Hematopoietic multipotent progenitor cell treated with erythropoietin and hydrocortisone succinate and interleukin-3 and kit ligand, for 4 days (in vitro differentiated cells): ENCODE measurements around the gene DTX3.
"Not testable (repeated sequence)": the region's sequence is repeated elsewhere in the genome, so short reads cannot be mapped to it uniquely, and the experiment has no call there.

Source experiments
- DNase-seq: peaks from one replicate; pipeline ENCODE4 v3.0.0-alpha.2; 2015

The DTX3 gene

GRCh38 chr12:57584050-57584449, 20.6 kb upstream of the DTX3 start:
- DNase-seq: no peak

DNA sequence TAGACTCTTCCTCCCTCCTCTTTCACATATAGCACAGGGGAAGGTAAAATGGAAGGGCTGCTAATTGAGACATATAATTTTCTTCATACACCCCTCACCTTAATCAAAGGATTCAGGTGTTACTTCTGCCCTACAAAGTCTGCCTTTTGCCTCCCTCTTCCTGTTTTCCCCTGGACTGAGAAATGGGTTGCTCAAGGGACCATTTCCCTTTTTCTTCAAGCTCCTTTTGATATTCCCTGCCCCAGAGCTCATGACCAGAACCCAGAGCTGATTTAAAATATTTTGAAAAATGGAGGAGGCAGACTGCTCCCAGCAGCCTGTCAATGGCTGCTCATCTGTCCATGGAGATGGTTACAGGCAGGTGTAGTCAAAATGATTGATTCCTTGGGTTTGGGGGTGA, 19.9 kb upstream of the DTX3 start:
- no peak for DNase-seq

DNA sequence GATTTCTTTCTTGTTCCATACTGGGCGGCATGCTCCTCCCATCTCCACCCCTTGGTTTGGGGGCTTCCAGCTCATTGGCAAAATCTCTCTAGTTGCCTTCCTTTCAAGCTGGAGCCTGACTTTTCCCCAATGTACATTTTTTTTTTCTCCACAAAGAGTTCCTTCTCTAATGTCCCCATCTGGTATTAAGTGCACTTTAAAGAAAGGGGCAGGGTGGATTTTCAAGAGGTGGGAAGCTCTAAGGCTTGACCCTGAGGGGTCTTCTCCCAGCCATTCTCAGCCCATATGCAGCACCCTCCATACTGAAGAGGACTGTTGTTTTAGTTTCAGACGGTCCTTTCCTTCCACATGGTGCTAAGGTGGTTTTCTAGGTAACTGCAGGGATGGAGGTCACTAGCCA, 19.5 kb upstream of the DTX3 start:
- DNase-seq: no peak

DNA sequence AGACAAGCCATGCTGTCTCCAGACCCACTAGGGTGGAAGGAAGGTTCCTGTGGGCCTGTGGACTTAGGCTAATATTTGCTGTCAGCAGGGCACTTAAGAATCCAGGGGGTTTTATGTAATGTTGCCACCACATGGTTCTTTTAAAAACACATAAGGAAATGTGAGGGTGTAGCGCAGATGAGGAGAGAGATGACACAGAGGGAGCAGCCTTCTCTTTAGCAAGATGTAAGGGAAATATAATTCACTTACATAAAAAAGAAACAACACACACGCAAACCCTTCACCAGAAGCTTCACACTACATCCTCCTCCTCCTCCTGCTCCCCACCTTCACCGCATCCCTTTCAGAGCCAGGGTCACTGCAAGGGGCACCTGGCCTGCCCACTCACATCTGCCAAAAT, 18.5 kb upstream of the DTX3 start:
- no peak for DNase-seq

GRCh38 chr12:57586832-57587429, 17.7 kb upstream of the DTX3 start:
- no peak for DNase-seq

GRCh38 chr12:57588951-57589610, 15.5 kb upstream of the DTX3 start:
- DNase-seq: not testable (repeated sequence)

DNA sequence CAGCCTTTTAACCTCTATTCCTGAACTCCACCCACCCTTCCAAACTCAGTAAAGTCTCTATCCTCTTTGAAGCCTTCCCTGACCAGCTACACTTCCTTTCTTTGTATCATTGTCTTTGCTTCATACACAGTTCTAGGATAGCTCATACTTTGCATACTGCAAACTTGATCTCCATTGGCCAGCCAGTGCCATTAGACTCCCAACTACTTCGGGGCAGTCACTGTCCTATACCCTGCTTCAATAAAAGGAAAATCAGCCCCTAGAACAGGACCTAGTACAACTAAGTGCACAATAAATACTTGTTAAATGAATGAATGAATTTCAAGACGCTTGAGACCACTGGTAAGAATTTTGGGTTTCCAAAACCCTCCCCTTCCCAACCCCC, 14.2 kb upstream of the DTX3 start:
- DNase-seq: no peak

GRCh38 chr12:57590864-57591781, 13.5 kb upstream of the DTX3 start, which contains the start of gene PIP4K2C:
PIP4K2C (plus strand) TSS chr12:57591192; CDS start chr12:57591290, 98 bp downstream.
- DNase-seq: peak; percentile 88

DNA sequence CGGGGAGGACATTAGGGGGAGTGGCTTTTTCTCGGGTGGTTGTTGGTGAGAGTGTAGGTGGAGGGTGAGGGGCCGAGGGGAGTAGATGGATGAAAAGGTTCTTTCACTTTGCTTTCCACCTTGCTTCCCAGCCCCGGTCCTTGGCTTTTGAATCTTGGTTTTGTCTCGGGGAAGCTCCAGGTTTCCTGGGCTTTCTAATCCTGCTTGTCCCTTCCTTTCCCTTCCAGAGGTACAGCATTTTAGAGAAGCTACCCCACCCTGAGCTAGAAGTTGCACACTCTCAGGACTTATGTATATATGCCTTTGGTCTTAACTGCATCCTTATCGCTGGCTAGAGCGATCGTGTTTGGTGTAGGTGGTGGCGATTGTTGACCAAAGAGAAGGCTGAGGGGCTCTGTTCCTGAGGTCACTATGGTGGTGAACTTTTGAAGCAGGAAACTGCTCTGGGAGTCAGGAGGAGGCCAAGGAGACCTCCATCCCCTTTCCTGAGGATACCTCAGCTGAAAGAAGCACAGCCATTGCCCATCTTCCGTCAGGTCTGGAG, 12.8 kb upstream of the DTX3 start:
- no peak for DNase-seq

DNA sequence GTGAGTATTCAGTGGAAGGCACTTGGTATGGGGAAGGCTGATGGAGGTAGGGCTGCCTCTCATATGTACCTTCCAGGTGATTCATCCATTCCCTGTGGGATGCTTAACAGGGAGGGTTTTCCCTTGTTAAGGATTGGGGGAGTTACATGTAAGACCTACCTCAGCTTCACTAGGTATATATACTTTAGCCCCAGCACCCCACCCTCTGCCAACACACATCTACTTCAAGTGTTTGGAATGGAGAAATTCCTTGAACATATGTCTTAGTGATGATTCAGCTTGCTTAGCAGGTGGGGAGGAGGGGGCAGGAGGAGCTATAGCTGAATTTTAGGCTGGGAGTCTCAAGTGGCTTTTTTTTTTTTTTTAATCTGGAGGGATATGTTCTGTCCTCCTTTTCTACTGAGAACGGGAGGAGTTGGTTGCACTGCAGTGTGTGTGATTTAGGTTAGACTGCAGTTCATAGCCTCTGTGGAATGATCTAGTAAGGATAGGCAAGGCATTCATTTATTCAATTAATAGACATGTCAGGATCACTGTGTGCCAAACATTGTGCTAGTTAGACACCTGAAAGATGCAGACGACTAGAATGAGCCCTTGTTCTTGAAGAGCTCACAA, 12.0 kb upstream of the DTX3 start:
- DNase-seq: no peak

- DNase-seq: no peak
Measured at GRCh38 chr12:57593187-57593586, 11.4 kb upstream of the DTX3 start.

DNA sequence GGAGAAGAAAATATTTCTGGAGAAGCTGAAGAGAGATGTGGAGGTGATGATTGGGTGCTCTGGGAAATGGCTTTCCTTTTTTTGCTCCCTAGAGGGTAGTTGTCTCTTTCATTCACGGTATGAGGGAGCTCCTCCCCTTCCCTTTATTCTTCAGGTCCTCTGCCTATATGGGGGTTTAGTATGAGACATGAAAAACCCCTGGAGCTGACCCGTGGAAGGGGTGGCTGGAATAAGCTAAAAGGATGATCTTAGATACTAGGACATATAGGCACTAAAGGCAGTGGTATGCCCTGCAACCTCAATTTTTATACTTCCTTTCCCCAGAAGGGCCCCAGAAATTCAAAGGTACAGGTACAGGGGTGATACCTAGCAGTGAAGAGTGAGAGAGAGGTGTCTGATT, 4.2 kb upstream of the DTX3 start:
- no peak for DNase-seq

DNA sequence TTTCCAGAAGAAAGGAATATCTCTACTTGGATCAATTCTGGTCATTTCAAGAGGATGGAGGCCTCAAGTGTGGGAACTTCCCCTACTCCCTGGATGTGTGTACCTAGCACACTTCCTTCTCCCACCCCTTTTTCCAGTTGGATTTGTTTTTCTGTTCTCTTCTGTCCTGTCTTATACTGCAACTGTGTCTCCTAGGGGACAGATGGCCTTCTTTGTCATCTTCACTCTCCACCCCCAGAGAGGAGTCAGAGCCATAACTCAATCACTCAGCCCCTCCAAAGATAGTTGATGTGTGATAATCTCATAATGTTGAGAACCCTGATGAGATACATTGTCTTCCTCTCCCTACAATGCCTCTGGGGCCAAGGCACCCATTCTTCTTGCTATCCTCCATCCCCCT, 2.1 kb upstream of the DTX3 start:
- DNase-seq: no peak

DNA sequence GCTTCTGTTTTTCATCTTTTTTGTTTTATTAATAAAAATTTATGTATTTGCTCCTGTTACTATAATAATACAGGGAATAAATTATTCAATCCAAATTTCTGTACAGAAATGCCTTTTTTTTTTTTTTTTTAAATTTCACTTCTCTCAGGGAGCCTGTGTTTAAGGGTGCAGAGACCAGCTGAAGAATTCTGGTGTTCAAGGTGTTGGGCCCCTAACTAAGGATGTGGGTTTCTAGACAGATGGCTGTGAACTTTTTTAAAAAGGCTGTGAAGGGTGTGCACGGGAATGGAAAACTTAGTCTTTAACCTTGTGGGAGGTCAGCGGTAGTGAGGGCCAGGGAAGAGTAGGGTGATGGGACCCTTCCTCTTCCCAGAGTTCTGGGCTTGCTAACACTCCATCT, 1.3 kb upstream of the DTX3 start:
- DNase-seq: no peak

- DNase-seq: no peak
Measured at GRCh38 chr12:57603815-57604453, 690 bp upstream of the DTX3 start.

GRCh38 chr12:57604992-57605810, 577 bp downstream of the DTX3 start:
- no peak for DNase-seq

GRCh38 chr12:57605811-57606311, 1.2 kb downstream of the DTX3 start:
- DNase-seq: no peak

- no peak for DNase-seq
Measured at GRCh38 chr12:57606399-57606798, 1.8 kb downstream of the DTX3 start.

GRCh38 chr12:57606821-57607220, 2.2 kb downstream of the DTX3 start:
- no peak for DNase-seq

GRCh38 chr12:57607958-57608663, 3.5 kb downstream of the DTX3 start:
- no peak for DNase-seq
